Measurements from ENCODE around the gene SLC2A9. TPM values are rescaled to one million over a fixed set of nuclear protein-coding genes. Genes with fewer than 3 reads are reported as not detected.
A peak's percentile ranks its signal among the peaks of the same experiment; 100 is the strongest.

The SLC2A9 gene
- total and polyA plus RNA-seq, 2 of the 13 experiments (the other 11 are each of a cell fraction or from before 2014, with no cell fraction given): 36.2 to 42.3 TPM

- TF ChIP-seq ZNF280D (CRISPR knock-in tag; IDR thresholded peaks at IDR 0.05) (peak; percentile 97), HOMEZ (CRISPR knock-in tag; IDR thresholded peaks at IDR 0.05; ENCODE audit: low read depth) (peak; percentile 96), RFX1 (IDR thresholded peaks at IDR 0.05) (peak; percentile 14; the same call in 1 of the 2 replicates), SMAD3 (CRISPR knock-in tag; IDR thresholded peaks at IDR 0.05) (peak; percentile 77; the same call in 1 of the 2 replicates), ZUFSP (CRISPR knock-in tag; IDR thresholded peaks at IDR 0.05; ENCODE audit: borderline replicate concordance) (no peak), ESRRA (CRISPR knock-in tag; IDR thresholded peaks at IDR 0.05; ENCODE audit: low read depth) (peak; percentile 81), ZFX (CRISPR knock-in tag; IDR thresholded peaks at IDR 0.05; ENCODE audit: low read depth) (peak; percentile 28), ZNF337 (CRISPR knock-in tag; IDR thresholded peaks at IDR 0.05; ENCODE audit: borderline replicate concordance, low read depth) (no peak), ATF4 (CRISPR knock-in tag; IDR thresholded peaks at IDR 0.05) (peak in 1 of 2 experiments; percentile 69; a peak in 2 of 4 replicates), ZBTB33 (CRISPR knock-in tag; IDR thresholded peaks at IDR 0.05) (0 out of 2 replicates have a peak, but pooled peaks have one; percentile 21), ZNF12 (CRISPR knock-in tag; IDR thresholded peaks at IDR 0.05) (peak; percentile 6; the same call in 1 of the 2 replicates), FOXK1 (CRISPR knock-in tag; IDR thresholded peaks at IDR 0.05; ENCODE audit: borderline replicate concordance, low read depth) (peak; percentile 82; the same call in 1 of the 2 replicates), HOXA9 (CRISPR knock-in tag; IDR thresholded peaks at IDR 0.05; ENCODE audit: borderline replicate concordance) (no peak), ZBTB21 (CRISPR knock-in tag; IDR thresholded peaks at IDR 0.05) (peak; percentile 98), PPARG (CRISPR knock-in tag; conservative IDR thresholded peaks at IDR 0.05) (peak; percentile 96), ZNF547 (CRISPR knock-in tag; IDR thresholded peaks at IDR 0.05) (no peak)
Measured at GRCh38 chr4:10017037-10017893, 4.0 kb downstream of the SLC2A9 start (continued).

All from HepG2 (cell line).